Suprapubic skin (tissue), 4 donors: ENCODE results near the gene CDYL2. TPM values are rescaled to one million over a fixed set of nuclear protein-coding genes. Genes with fewer than 3 reads are reported as not detected.

ENCODE experiments used
- DNase-seq, 2 donors: peaks; one replicate each; pipeline ENCODE4 v3.0.0-alpha.2; 2019; ENCODE audit warnings: low spot score in 2 of 2
- H3K27ac ChIP-seq: fragments of 200-600 bp; sonication (generic); one replicate; pipeline ENCODE4 v1.5.1; 2019
- H3K27me3 ChIP-seq: fragments of 200-600 bp; sonication (generic); one replicate; pipeline ENCODE4 v1.5.1; 2019
- H3K36me3 ChIP-seq: fragments of 200-600 bp; sonication (generic); one replicate; pipeline ENCODE4 v1.5.1; 2019
- H3K4me1 ChIP-seq: fragments of 200-600 bp; sonication (generic); one replicate; pipeline ENCODE4 v1.5.1; 2019
- H3K4me3 ChIP-seq: fragments of 200-600 bp; sonication (generic); one replicate; pipeline ENCODE4 v1.5.1; 2019; ENCODE audit warnings: mild to moderate bottlenecking
- H3K9me3 ChIP-seq: fragments of 200-600 bp; sonication (generic); one replicate; pipeline ENCODE4 v1.5.1; 2019
- CTCF ChIP-seq, 2 donors: fragments of 200-600 bp in 1 of 2; fragments of 450-650 bp in 1 of 2; sonication (generic) in 1 of 2; IDR thresholded peaks; one replicate each; pipeline ENCODE4 v1.5.1; 2016 to 2019; ENCODE audit warnings: antibody characterized with exemption in 2 of 2, mild to moderate bottlenecking in 1 of 2, moderate library complexity in 1 of 2
- EP300 ChIP-seq: sonication (generic); formaldehyde crosslinking; IDR thresholded peaks from one replicate; pipeline ENCODE4 v1.6.1; 2017; ENCODE audit warnings: antibody characterized with exemption
- POLR2A ChIP-seq, 2 donors: fragments of 450-650 bp; IDR thresholded peaks; one replicate each; pipeline ENCODE4 v1.6.1; 2017; ENCODE audit warnings: antibody characterized with exemption in 2 of 2, mild to moderate bottlenecking in 2 of 2, moderate library complexity in 2 of 2
- POLR2AphosphoS5 ChIP-seq, 3 donors: sonication (generic); formaldehyde crosslinking; IDR thresholded peaks; one replicate each; pipeline ENCODE4 v1.6.1; 2017; ENCODE audit warnings: antibody characterized with exemption in 3 of 3
- WGBS: methylation state at CpG from one replicate; pipeline ENCODE4 v1.1.5; 2018; 5-methylcytosine and 5-hydroxymethylcytosine counted together
- total RNA-seq, 4 donors: library from RNA; depleted of rRNA; stranded (reverse); fragments of >200 nt; gene quantifications; one replicate each; pipeline ENCODE4 v1.1.0, GENCODE V29; 2016

CDYL2 gene
- total RNA-seq, 4 donors from 2014 or later: 2.8 to 8.2 (median 3.9) TPM

- WGBS: 49% methylated on average over 6 of the region's 6 CpGs
Measured at GRCh38 chr16:80573700-80574120, 230.7 kb downstream of the CDYL2 start.

GRCh38 chr16:80570106-80570478, 234.3 kb downstream of the CDYL2 start:
- WGBS: 27% methylated on average over 6 of the region's 6 CpGs
- H3K27ac ChIP-seq: no peak overlapping the region
- H3K9me3 ChIP-seq: no peaks in the 10 kb centered on the region
- H3K36me3 ChIP-seq: no peaks in the 10 kb centered on the region
- H3K4me3 ChIP-seq: no peak overlapping the region
- TF ChIP-seq POLR2A (IDR thresholded peaks at IDR 0.05) (no peak), CTCF (IDR thresholded peaks at IDR 0.05) (no peak), POLR2AphosphoS5 (IDR thresholded peaks at IDR 0.05) (no peak), EP300 (no peak)
- peaks cover 5% of the 10 kb centered on the region for H3K4me1 ChIP-seq
- no peaks in the 10 kb centered on the region for H3K27me3 ChIP-seq
- DNase-seq: no peak

More at GRCh38 chr16:80573700-80574120, 230.7 kb downstream of the CDYL2 start:
- Histone ChIP-seq H3K4me1 (peaks cover 5% of the 10 kb centered on the region), H3K36me3 (no peaks in the 10 kb centered on the region), H3K9me3 (no peaks in the 10 kb centered on the region), H3K27ac (no peak overlapping the region), H3K4me3 (no peak overlapping the region), H3K27me3 (no peaks in the 10 kb centered on the region)
- no peak for DNase-seq
- TF ChIP-seq POLR2AphosphoS5 (IDR thresholded peaks at IDR 0.05): no peak

- H3K36me3 ChIP-seq: no peaks in the 10 kb centered on the region
- TF ChIP-seq POLR2A (IDR thresholded peaks at IDR 0.05): no peak
- TF ChIP-seq CTCF (IDR thresholded peaks at IDR 0.05): no peak
- TF ChIP-seq POLR2AphosphoS5 (IDR thresholded peaks at IDR 0.05): no peak
- no peak for TF ChIP-seq EP300
- WGBS: 64% methylated on average over 8 of the region's 9 CpGs
- no peaks in the 10 kb centered on the region for H3K27me3 ChIP-seq
- H3K27ac ChIP-seq: no peak overlapping the region
- H3K4me1 ChIP-seq: peaks cover 5% of the 10 kb centered on the region
- H3K9me3 ChIP-seq: no peaks in the 10 kb centered on the region
- H3K4me3 ChIP-seq: no peak overlapping the region
- no peak for DNase-seq
Measured at GRCh38 chr16:80569440-80570105, 234.8 kb downstream of the CDYL2 start.

GRCh38 chr16:80564394-80564793, 240.0 kb downstream of the CDYL2 start:
- no peak for TF ChIP-seq CTCF (IDR thresholded peaks at IDR 0.05)
- TF ChIP-seq EP300: no peak
- TF ChIP-seq POLR2A (IDR thresholded peaks at IDR 0.05): no peak
- no peak for TF ChIP-seq POLR2AphosphoS5 (IDR thresholded peaks at IDR 0.05)
- no peak for DNase-seq
- no peaks in the 10 kb centered on the region for H3K36me3 ChIP-seq
- no peak overlapping the region for H3K4me3 ChIP-seq
- H3K9me3 ChIP-seq: no peaks in the 10 kb centered on the region
- no peaks in the 10 kb centered on the region for H3K4me1 ChIP-seq
- no peak overlapping the region for H3K27ac ChIP-seq
- peaks cover 8% of the 10 kb centered on the region for H3K27me3 ChIP-seq
- WGBS: 58% methylated on average over 7 of the region's 7 CpGs

- Histone ChIP-seq H3K4me3 (no peak overlapping the region), H3K27me3 (peaks cover 8% of the 10 kb centered on the region), H3K4me1 (no peaks in the 10 kb centered on the region), H3K36me3 (no peaks in the 10 kb centered on the region), H3K9me3 (no peaks in the 10 kb centered on the region), H3K27ac (no peak overlapping the region)
- DNase-seq: no peak
- 87% methylated on average over 3 of the region's 3 CpGs for WGBS
- TF ChIP-seq CTCF (IDR thresholded peaks at IDR 0.05) (no peak), EP300 (no peak), POLR2AphosphoS5 (IDR thresholded peaks at IDR 0.05) (no peak), POLR2A (IDR thresholded peaks at IDR 0.05) (no peak)
Measured at GRCh38 chr16:80563066-80563465, 241.3 kb downstream of the CDYL2 start.

- DNase-seq: no peak
- 48% methylated on average over 4 of the region's 4 CpGs for WGBS
- Histone ChIP-seq H3K4me1 (no peaks in the 10 kb centered on the region), H3K27me3 (peaks cover 8% of the 10 kb centered on the region), H3K4me3 (no peak overlapping the region), H3K27ac (no peak overlapping the region), H3K36me3 (no peaks in the 10 kb centered on the region), H3K9me3 (no peaks in the 10 kb centered on the region)
- TF ChIP-seq CTCF (IDR thresholded peaks at IDR 0.05) (no peak), EP300 (no peak), POLR2A (IDR thresholded peaks at IDR 0.05) (no peak), POLR2AphosphoS5 (IDR thresholded peaks at IDR 0.05) (no peak)
Measured at GRCh38 chr16:80559369-80559768, 245.0 kb downstream of the CDYL2 start.
